Measurements from ENCODE around the gene ACIN1. TPM values are rescaled to one million over a fixed set of nuclear protein-coding genes. Genes with fewer than 3 reads are reported as not detected.

The ACIN1 gene
- total and polyA plus RNA-seq, 9 of the 15 experiments (the other 6 are each of a cell fraction or from before 2014, with no cell fraction given), result 5.0 to 196 (median 129) TPM

- no peak for TF ChIP-seq RFX7 (CRISPR knock-in tag; IDR thresholded peaks at IDR 0.05)
- no peak for TF ChIP-seq MLX (CRISPR knock-in tag; conservative IDR thresholded peaks at IDR 0.05)
- no peak for TF ChIP-seq RBBP5 (IDR thresholded peaks at IDR 0.05; ENCODE audit: borderline replicate concordance, insufficient read depth, low read length, poor library complexity, severe bottlenecking)
- no peak for TF ChIP-seq CHD4 (IDR thresholded peaks at IDR 0.05; ENCODE audit: insufficient read depth, insufficient replicate concordance, low read depth, low read length, poor library complexity, severe bottlenecking)
- peak; percentile 53; the same call in 1 of the 2 replicates for TF ChIP-seq NFIC (IDR thresholded peaks at IDR 0.05)
- TF ChIP-seq ZBTB8A (IDR thresholded peaks at IDR 0.05; ENCODE audit: partially characterized antibody), result no peak
- TF ChIP-seq ZC3H4 (CRISPR knock-in tag; IDR thresholded peaks at IDR 0.05; ENCODE audit: borderline replicate concordance), result no peak
- TF ChIP-seq ZNF592 (IDR thresholded peaks at IDR 0.05), result peak; percentile 74
- no peak for TF ChIP-seq ZNF23 (CRISPR knock-in tag; IDR thresholded peaks at IDR 0.05)
- TF ChIP-seq RUNX1 (IDR thresholded peaks at IDR 0.05; ENCODE audit: low read depth), result no peak
- TF ChIP-seq KDM1A (IDR thresholded peaks at IDR 0.05), result peak; percentile 59 to 73; a peak in 3 of 4 replicates
- TF ChIP-seq E4F1 (CRISPR knock-in tag; IDR thresholded peaks at IDR 0.05; ENCODE audit: borderline replicate concordance), result no peak
- TF ChIP-seq ZFPM2 (CRISPR knock-in tag; IDR thresholded peaks at IDR 0.05), result no peak
- TF ChIP-seq SMAD2 (IDR thresholded peaks at IDR 0.05; ENCODE audit: low read depth, low read length), result no peak
- TF ChIP-seq KLF10 (CRISPR knock-in tag; IDR thresholded peaks at IDR 0.05), result no peak
- no peak for TF ChIP-seq KAT8 (IDR thresholded peaks at IDR 0.05; ENCODE audit: low read depth)
- no peak for TF ChIP-seq NFE2 (IDR thresholded peaks at IDR 0.05; ENCODE audit: low read depth)
- 0 out of 2 replicates have a peak, but pooled peaks have one; percentile 52 for TF ChIP-seq ELF4 (CRISPR knock-in tag; IDR thresholded peaks at IDR 0.05)
- no peak for TF ChIP-seq ZNF436 (CRISPR knock-in tag; IDR thresholded peaks at IDR 0.05)
- TF ChIP-seq POLR3G (IDR thresholded peaks at IDR 0.05; ENCODE audit: extremely low read depth, insufficient read length, insufficient replicate concordance), result no peak
Observed at GRCh38 chr14:23128969-23129758, 34.2 kb upstream of the ACIN1 start (continued).

Data from K562 (cell line).